T-helper 1 cell treated with Interleukin-12 subunit alpha and Interleukin-12 subunit beta and Interleukin-4 antibody, amounts not matched to agents 30 μg/mL and 1 μg/mL, for 36 hours (primary cell): ENCODE data around the gene ATP6V1B1.

Source experiments
- H3K27ac Mint-ChIP-seq: one replicate; pipeline ENCODE4 v1.8.0; 2021; ENCODE audit warnings: mild to moderate bottlenecking, mixed read lengths
- H3K27me3 Mint-ChIP-seq: one replicate; pipeline ENCODE4 v1.8.0; 2021; ENCODE audit warnings: low read depth, mixed read lengths
- H3K36me3 Mint-ChIP-seq: one replicate; pipeline ENCODE4 v1.8.0; 2021; ENCODE audit warnings: low read depth, mixed read lengths
- H3K4me1 Mint-ChIP-seq: one replicate; pipeline ENCODE4 v1.8.0; 2021; ENCODE audit warnings: low read depth, mixed read lengths
- H3K4me3 Mint-ChIP-seq: one replicate; pipeline ENCODE4 v1.8.0; 2021; ENCODE audit warnings: mild to moderate bottlenecking, moderate library complexity, mixed read lengths
- H3K9me3 Mint-ChIP-seq: one replicate; pipeline ENCODE4 v1.8.0; 2021; ENCODE audit warnings: mixed read lengths

The ATP6V1B1 gene

GRCh38 chr2:70960833-70961647, 25.3 kb downstream of the ATP6V1B1 start:
- Mint-ChIP-seq H3K9me3 (no peaks in the 10 kb centered on the region), H3K4me1 (peaks cover 6% of the 10 kb centered on the region), H3K4me3 (no peak overlapping the region), H3K36me3 (no peaks in the 10 kb centered on the region), H3K27me3 (peaks cover 27% of the 10 kb centered on the region), H3K27ac (no peak overlapping the region)

GRCh38 chr2:70961648-70961994, 25.9 kb downstream of the ATP6V1B1 start:
- no peak overlapping the region for H3K4me3 Mint-ChIP-seq
- no peaks in the 10 kb centered on the region for H3K36me3 Mint-ChIP-seq
- H3K27me3 Mint-ChIP-seq, result peaks cover 23% of the 10 kb centered on the region
- H3K9me3 Mint-ChIP-seq, result no peaks in the 10 kb centered on the region
- H3K4me1 Mint-ChIP-seq, result peaks cover 6% of the 10 kb centered on the region
- no peak overlapping the region for H3K27ac Mint-ChIP-seq

- Mint-ChIP-seq H3K36me3 (no peaks in the 10 kb centered on the region), H3K4me3 (no peak overlapping the region), H3K9me3 (no peaks in the 10 kb centered on the region), H3K27ac (no peak overlapping the region), H3K27me3 (peaks cover 27% of the 10 kb centered on the region), H3K4me1 (peaks cover 6% of the 10 kb centered on the region)
These were observed 26.6 kb downstream of the ATP6V1B1 start for GRCh38 chr2:70962211-70962884.

DNA sequence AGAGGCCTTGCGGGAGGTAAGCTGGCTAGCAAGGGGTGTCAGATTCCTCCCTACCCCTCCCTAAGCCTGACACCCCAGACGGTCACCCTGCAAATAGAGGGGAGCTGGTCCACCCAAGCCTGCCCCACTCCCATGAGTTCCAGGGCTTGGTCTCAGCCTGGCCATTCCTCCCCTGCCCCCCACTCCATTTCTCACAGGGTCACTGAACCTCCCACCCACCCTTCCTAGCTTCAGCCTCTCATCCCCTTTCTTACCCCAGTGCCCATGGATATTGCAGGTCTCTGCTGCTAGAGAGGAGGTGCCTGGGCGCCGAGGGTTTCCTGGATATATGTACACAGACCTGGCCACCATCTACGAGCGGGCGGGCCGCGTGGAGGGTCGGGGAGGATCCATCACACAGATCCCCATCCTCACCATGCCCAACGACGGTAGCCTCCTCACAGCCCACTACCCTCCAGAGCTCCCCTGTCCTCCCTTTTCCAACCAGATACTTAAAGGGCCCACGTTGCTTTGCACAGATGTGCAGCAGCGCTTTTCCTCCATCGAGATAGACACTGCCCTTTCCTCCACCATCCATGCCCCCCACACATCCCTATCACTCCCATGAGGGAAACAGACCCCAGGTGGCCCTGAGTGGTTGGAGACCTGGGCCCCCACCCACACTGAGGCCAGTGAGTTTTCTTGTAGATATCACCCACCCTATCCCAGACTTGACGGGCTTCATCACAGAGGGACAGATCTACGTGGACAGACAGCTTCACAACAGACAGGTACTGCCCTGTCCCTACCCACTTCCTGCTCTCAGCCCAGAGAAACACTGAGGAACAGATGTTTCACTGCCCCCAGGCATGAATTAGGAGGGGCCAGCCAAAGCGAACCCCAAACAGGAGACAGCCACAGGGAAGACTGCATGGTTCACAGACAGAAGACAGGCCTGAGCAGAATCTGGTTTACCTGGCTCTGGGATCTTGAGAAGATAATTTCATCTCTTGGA, 27.5 kb downstream of the ATP6V1B1 start:
- H3K4me3 Mint-ChIP-seq, result no peak overlapping the region
- no peaks in the 10 kb centered on the region for H3K9me3 Mint-ChIP-seq
- no peaks in the 10 kb centered on the region for H3K36me3 Mint-ChIP-seq
- H3K4me1 Mint-ChIP-seq, result peaks cover 6% of the 10 kb centered on the region
- H3K27ac Mint-ChIP-seq, result no peak overlapping the region
- peaks cover 36% of the 10 kb centered on the region for H3K27me3 Mint-ChIP-seq

DNA sequence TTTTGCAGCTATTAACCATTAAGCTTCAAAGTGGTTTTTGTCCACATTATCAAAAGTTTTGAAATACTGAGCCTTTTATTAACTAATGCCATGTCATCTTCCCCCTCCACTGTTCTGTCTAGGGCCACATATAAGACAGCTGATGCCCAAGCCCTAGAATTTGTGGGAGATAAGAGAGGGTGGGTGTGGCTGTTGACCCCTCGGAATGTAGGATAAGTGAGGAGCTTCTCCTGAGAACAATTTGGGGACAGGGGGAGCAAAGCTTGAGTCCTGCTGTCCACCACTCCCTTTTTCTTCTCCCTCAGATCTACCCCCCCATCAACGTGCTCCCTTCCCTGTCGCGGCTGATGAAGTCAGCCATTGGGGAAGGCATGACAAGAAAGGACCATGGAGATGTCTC, 28.4 kb downstream of the ATP6V1B1 start:
- Mint-ChIP-seq H3K27ac (no peak overlapping the region), H3K27me3 (peaks cover 39% of the 10 kb centered on the region), H3K4me3 (no peak overlapping the region), H3K9me3 (no peaks in the 10 kb centered on the region), H3K4me1 (peaks cover 4% of the 10 kb centered on the region), H3K36me3 (no peaks in the 10 kb centered on the region)

DNA sequence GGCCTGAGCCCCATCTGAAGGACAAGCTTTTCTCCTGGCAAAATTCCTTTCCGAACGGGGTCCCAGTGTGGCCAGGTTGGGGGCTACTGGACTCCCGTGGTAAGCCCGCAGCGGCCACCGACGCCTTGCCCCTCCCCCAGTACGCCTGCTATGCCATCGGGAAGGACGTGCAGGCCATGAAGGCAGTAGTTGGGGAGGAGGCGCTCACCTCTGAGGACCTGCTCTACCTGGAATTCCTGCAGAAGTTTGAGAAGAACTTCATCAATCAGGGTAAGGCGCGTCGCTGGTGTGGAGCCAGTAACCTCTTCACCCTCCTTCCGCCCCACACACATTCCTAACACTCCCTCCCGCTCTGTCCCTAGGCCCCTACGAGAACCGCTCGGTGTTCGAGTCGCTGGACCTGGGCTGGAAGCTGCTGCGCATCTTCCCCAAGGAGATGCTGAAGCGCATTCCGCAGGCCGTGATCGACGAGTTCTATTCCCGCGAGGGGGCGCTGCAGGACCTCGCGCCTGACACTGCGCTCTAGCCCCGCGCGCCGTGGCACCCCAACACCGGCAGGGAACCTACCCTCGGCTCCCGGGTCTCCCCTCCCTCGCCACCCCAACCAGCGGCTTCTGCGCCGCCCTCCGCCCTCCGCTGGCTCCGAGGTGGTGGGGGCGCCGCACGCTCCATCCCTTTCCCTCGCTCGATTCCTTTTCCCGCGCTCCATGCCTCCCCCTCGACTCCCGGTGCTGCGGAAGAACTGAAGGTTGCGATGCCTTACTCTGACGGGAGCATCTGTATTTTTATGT, 29.1 kb downstream of the ATP6V1B1 start:
- peaks cover 4% of the 10 kb centered on the region for H3K4me1 Mint-ChIP-seq
- H3K9me3 Mint-ChIP-seq, result no peaks in the 10 kb centered on the region
- H3K27ac Mint-ChIP-seq, result no peak overlapping the region
- H3K4me3 Mint-ChIP-seq, result peak overlapping the region; percentile 88
- peaks cover 43% of the 10 kb centered on the region for H3K27me3 Mint-ChIP-seq
- H3K36me3 Mint-ChIP-seq, result no peaks in the 10 kb centered on the region

DNA sequence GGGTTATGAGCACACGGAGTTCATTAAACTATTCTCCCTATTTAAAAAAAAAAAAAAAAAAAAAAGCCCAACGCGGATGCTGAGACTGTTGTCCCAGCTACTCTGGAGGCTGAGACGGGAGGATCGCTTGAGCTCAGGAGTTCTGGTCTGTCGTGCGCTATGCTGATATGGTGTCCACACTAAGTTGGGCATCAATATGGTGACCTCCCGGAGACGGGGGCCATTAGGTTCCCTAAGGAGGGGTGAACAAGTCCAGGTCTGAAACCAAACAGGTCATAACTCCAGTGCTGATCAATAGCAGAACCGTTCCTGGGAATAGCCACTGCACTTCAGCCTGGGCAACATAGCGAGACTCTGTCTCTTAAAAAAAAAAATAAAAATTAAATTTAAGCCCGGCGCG, 29.8 kb downstream of the ATP6V1B1 start:
- Mint-ChIP-seq H3K4me1 (peaks cover 4% of the 10 kb centered on the region), H3K9me3 (no peaks in the 10 kb centered on the region), H3K4me3 (peak overlapping the region; percentile 88), H3K36me3 (no peaks in the 10 kb centered on the region), H3K27ac (no peak overlapping the region), H3K27me3 (peaks cover 50% of the 10 kb centered on the region)

GRCh38 chr2:70966681-70967080, 31.0 kb downstream of the ATP6V1B1 start:
- Mint-ChIP-seq H3K27ac (no peak overlapping the region), H3K4me1 (peaks cover 4% of the 10 kb centered on the region), H3K27me3 (peaks cover 62% of the 10 kb centered on the region), H3K9me3 (no peaks in the 10 kb centered on the region), H3K36me3 (no peaks in the 10 kb centered on the region), H3K4me3 (no peak overlapping the region)

DNA sequence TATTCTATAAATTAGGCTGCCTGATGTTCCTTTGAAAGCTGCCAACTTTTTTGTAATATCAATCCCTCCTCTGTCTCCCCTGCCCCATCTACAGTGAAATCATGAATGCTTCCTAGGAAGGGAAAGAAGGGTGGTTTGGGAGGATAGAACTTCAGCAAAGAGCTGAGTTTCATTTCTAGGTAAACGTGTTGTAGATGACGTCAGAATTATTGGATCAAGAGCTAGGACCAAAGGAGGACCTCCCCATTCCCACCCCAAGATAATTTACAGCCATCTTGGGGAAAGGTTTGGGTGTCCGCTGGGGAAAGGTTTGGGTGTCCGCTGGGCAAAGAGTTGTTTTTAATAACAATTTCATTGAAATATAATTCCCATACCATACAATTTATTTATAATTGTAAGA, 31.5 kb downstream of the ATP6V1B1 start:
- Mint-ChIP-seq H3K27ac (no peak overlapping the region), H3K36me3 (no peaks in the 10 kb centered on the region), H3K9me3 (no peaks in the 10 kb centered on the region), H3K27me3 (peaks cover 64% of the 10 kb centered on the region), H3K4me1 (peaks cover 4% of the 10 kb centered on the region), H3K4me3 (no peak overlapping the region)

GRCh38 chr2:70974592-70974991, 38.9 kb downstream of the ATP6V1B1 start:
- Mint-ChIP-seq H3K36me3 (no peaks in the 10 kb centered on the region), H3K4me3 (no peak overlapping the region), H3K27ac (no peak overlapping the region), H3K27me3 (peaks cover 56% of the 10 kb centered on the region), H3K4me1 (peaks cover 15% of the 10 kb centered on the region), H3K9me3 (no peaks in the 10 kb centered on the region)

GRCh38 chr2:70975237-70975636, 39.5 kb downstream of the ATP6V1B1 start:
- H3K27ac Mint-ChIP-seq, result no peak overlapping the region
- peaks cover 51% of the 10 kb centered on the region for H3K27me3 Mint-ChIP-seq
- H3K36me3 Mint-ChIP-seq, result no peaks in the 10 kb centered on the region
- peaks cover 15% of the 10 kb centered on the region for H3K4me1 Mint-ChIP-seq
- no peaks in the 10 kb centered on the region for H3K9me3 Mint-ChIP-seq
- no peak overlapping the region for H3K4me3 Mint-ChIP-seq

DNA sequence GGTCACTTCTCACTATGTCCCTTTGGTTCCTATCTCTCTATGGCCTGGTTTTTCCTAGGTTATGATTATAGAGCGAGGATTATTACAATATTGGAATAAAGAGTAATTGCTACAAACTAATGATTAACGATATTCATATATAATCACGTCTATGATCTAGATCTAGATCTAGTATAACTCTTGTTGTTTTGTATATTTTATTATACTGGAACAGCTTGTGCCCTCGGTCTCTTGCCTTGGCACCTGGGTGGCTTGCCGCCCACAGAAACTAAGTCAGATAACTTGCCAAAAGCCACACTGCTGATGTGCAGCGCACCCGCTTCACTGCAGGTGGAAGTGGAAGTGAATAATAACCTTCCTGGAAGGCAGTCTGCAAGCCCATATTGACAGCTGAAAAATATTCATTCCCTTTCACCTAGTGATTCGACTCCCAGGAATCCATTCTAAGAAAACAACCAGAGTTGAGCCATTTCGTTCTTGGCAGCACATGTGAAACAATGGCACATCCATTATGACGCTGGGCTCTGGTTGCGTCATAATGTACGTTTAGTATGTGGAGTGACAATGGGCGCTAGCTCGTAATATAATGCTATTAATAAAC, 42.0 kb downstream of the ATP6V1B1 start:
- Mint-ChIP-seq H3K36me3 (no peaks in the 10 kb centered on the region), H3K27me3 (peaks cover 28% of the 10 kb centered on the region), H3K4me1 (peaks cover 15% of the 10 kb centered on the region), H3K9me3 (no peaks in the 10 kb centered on the region), H3K27ac (peak overlapping the region; percentile 86), H3K4me3 (peak overlapping the region; percentile 78)

DNA sequence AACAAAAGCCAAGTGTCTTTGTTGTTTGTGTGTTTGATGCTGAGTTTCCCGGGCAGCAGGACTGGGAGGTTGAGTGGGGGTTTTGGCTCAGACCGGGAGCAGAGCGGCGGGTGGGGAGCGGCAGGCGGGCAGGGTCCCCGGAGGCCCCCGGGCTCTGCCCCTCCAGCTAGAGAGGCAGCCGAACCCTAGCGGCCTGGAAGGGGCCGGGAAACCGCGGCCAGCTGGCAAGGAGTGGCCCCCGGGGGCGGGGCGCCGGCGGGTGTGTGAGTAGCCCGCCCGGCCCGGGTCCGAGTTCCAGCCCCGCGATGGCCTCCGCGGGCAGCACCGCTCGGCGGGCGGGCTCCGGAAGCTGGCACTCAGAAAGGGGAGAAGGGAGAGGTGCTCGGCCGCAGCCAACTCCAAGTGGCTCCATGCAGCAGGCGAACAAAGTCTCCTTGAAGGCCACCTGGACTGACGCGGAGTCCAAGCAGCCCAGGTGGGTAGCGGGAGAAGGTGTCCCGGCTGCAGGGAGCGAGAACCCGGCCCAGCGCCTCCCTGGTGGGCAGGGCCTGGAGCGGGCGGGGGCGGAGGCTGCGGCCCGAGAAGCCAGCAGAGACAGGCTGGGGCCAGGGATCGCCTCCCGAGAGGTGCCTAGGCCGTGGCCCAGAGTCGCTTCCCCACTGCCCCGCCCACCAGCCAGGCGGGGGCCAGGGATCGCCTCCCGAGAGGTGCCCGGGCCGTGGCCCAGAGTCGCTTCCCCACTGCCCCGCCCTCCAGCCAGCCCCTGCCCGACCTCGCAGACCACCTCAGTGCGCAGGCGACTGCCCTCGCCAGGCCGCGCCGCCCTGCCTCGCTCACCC, 42.9 kb downstream of the ATP6V1B1 start, which contains the start of gene ANKRD53:
TSS of gene ANKRD53 (plus strand) at position 290 of the 839 bp plus-strand sequence. CDS start at position 306, 16 bp downstream.
- Mint-ChIP-seq H3K4me1 (peaks cover 15% of the 10 kb centered on the region), H3K27me3 (peaks cover 20% of the 10 kb centered on the region), H3K36me3 (no peaks in the 10 kb centered on the region), H3K9me3 (no peaks in the 10 kb centered on the region), H3K4me3 (peak within 1 kb of the TSS; percentile 78), H3K27ac (peak within 1 kb of the TSS; percentile 86)
